Hippocampal formation (tissue), 2 donors: Measurements from ENCODE around the gene GPR152.
A peak's percentile ranks its signal among the peaks of the same experiment; 100 is the strongest.
"Not testable (repeated sequence)": the region's sequence is repeated elsewhere in the genome, so short reads cannot be mapped to it uniquely, and the experiment has no call there.

Experiments used
- DNase-seq, 2 donors: peaks; one replicate each; lab custom pipeline; 2025; lab: John Stamatoyannopoulos, UW

GPR152 gene

DNA sequence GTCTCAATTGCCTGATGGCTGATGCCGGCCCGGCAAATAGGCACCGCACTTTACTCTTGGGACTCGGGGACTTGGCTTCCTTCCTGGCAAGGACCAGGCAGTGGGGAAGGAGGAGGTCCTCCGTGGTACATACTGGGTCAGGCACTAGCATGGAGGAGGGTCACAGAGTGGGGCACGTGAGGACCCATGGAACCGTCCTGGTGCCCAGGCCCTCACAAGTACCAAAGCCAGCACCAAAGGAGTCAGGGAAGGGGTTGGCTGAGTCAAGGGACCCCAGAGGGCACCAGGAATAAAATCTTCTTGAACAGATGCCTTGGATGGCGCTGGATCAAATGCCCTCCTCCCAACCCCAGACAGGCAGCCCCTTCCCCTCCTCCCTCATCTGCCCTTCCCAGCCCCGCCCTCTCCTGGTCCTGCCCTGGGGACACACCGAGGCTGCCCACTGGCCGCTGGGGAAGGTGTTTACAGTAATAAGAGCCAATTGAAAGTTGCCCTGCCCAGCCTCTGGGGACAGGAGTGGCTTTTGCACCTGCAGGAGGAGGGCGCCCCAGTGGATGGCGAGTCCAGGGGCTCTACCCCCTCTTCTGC lies 42.7 kb downstream of the GPR152 start:
- DNase-seq = no peak

DNA sequence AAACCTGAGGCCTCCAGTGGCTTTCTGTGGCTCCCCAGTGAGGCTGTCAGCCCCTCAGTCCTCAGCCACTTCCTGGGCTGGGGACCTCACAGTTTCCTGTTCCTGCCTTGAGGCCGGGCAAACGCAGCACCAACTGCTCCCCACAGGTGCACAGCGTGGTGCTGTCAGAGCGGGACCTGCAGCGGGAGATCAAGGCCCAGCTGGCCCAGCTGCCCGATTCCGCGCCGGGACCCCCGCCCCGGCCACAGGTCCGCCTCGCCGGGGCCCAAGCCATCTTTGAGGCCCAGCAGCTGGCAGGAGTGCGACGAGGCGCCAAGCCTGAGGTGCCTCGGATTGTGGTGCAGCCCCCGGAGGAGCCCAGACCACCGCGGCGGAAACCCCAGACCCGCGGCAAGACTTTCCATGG lies 43.3 kb downstream of the GPR152 start:
- DNase-seq = no peak

DNA sequence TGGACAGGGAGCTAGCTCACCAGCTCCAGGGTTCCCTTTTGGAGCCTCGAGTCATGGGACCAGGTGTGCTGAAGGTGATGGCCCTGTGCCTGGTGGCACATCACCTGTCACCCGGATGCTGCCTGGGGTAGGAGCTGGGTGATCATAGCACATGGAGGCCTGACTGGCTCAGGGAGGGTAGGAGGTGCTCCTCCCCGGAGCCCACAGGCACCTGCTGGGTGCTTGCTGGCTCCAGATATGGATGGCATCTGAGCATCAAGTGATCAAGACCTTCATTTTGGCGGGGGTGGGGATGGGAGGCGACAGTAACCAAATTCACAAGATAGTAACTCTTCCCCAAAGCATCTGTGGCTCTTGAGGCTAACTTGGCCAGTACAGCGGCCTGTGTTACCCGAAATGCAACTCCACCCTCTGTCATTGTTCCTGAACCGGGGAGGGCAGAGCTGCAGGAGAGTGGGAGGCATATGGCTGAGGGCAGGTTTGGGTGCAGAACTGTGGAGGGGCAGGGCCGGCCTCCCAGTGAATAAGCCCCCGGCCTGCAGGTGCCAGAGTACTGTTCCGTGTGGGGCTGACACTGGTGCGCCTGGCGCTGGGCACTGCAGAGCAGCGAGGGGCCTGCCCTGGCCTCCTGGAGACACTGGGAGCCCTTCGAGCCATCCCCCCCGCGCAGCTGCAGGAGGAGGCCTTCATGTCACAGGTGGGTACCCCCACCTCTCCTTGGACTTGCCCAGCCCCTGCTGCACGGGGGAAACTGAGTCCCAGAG lies 43.9 kb downstream of the GPR152 start:
- DNase-seq = no peak

DNA sequence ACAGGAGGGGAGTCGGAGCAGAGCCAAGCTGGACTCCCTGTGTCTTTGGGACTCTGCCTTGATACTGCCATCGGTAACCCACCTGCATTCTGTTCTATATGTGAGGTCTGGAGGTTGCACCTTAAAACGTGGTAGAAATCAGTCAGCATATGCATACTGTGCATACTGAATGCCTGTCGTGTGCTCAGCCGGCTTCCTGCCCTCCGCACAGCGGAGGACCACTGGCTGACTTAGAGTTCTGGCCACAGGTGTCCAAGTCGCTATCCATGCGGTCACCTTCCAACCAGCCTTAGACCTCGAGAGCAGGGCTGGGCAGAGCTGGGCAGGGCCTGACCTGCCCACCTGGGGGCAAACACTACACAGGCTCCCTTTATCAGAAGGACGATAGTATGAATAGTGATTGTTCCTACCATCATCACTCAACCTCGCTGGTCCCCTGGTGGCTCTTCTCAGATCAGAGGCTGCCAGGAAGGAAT lies 44.8 kb downstream of the GPR152 start:
- no peak for DNase-seq

GRCh38 chr11:67406969-67407687 lies 45.4 kb downstream of the GPR152 start:
- peak in 1 of 2 donors; percentile 46 for DNase-seq

GRCh38 chr11:67406420-67406968 lies 46.0 kb downstream of the GPR152 start:
- DNase-seq = no peak

GRCh38 chr11:67405688-67406339 lies 46.7 kb downstream of the GPR152 start:
- no peak for DNase-seq

DNA sequence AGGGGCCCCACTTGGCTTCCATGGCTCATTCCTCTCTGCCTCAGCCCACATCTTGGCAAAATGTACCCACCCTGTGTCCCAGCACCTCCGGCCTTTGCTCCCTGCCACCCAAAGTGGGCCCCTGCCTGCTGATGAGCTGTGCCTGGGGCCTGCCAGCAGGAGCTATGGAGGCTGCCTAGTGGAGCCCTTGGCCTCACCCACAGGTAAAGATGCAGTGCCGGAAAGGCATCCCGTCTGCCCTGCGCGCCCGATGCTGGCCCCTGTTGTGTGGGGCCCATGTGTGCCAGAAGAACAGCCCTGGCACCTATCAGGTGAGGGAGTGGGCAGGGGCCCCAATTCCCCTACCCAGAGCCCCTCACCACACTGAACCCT lies 47.3 kb downstream of the GPR152 start:
- DNase-seq = no peak

DNA sequence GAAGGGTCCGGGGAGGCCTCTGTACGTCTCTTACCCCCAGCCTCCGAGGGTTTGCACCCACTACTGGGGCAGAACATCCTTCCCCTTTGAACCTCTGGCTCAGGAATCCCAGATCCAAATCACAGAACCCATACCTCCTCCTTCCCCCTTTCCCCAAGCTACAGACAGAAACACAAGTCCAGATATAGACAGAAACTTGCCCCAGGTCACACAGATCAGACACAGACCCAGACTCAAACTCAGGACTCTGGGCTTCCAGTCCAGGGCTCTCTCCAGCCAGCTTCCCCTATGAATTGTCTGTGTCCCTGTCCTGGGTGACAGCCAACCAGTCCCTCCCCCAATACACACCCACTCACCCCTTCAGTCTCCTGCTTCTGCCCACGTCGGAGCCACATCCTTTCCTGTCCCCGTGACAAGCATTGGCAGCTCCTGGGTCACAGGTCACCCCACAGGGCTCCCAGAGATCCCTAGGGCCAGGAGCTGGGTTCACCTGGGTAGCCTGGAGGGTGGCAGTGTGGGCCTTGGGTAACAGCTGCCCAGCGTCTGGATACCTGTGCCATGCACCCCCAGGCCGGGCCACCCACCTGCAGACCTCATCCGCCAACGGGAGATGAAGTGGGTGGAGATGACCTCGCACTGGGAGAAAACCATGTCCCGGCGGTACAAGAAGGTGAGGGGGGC lies 47.9 kb downstream of the GPR152 start:
- DNase-seq = no peak

DNA sequence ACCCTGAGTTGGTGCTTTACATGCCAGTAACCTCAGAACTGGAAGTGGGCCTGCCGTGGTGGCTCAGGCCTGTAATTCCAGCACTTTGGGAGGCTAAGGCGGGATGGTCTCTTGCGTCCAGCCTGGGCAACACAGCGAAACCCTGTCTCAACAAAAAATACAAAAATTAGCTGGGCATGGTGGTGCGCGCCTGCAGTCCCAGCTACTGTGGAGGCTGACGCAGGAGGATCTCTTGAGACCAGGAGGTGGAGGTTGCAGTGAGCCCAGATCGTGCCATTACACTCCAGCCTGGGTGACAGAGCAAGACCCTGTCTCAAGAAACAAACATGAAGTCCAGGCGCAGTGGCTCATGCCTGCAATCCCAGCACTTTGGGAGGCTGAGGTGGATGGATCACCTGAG lies 49.4 kb downstream of the GPR152 start:
- DNase-seq = not testable (repeated sequence)

GRCh38 chr11:67402192-67402839 lies 50.2 kb downstream of the GPR152 start:
- not testable (repeated sequence) for DNase-seq

DNA sequence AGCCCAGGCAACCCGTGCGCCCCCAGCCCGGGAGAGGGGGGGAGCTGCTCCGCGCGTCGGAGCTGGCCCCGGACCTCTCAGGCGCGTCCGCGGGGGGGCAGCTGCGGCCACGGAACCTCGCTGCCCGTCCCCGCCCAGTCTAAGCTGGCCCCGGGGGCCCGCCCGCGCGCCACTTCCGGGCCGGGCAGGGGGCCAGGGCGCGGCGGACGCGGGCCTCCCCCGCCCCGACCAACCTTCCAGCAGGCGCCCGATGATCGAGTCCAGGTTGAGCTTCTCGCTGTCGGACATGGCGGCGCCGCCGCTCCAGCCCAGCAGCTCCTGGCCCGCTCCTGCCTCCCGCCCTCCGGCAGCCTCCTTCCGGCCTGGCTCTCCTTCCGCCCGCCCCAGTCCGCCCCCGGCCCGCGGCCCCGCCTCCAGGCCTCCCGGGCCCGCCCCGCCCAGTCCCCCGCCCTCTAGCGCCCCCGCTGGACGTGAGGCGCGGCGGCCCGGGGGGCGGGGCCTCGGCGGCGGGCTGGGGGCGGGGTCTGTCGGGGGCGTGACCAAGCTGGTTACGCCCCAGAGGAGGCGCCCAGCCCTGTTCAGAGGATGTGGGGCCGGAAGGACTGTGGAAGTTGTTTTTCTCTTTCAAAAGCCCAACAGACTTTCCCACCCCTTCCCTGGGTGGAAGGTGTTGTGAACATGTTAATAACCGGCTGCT lies 50.9 kb downstream of the GPR152 start, which contains the start of gene PPP1CA:
Gene PPP1CA, minus strand, starts transcription at position 364 of the 697 bp plus-strand sequence. Its CDS starts 76 bp downstream, at position 288.
- DNase-seq = peak; percentile 90
